ENCODE results near the gene LTBP4.

LTBP4 gene

DNA sequence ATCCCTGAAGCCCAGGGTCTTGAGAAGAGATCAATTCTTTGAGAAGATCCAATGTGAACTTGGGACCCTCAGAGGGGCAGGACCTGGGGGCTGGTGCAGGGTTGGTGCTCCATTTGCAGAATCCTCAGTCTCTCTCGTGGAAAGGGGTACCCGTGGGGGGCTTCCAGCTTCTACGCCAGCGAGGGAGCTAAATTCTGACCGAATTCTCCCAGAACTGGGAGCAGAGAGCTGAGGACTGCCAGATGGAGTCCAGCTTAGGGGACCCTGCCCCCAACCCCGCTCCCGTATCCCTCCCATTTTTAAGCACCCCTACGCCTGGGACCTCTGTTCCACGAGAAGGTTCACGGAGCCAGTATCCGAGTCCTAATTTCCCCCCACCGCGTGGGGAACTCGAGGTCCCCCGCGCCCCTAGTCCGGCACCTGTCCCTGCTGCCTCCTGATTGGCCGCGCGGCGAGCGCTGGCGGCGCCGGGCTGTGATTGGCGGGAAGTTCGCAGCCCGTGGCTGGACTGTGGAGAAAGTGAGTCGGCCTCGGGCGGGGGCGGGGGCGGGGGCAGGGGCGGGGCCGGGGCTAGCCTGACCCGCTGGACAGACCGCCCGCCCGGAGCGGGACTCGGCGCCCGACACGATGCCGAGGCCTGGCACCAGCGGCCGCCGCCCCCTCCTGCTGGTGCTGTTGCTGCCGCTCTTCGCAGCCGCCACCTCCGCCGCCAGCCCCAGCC, 4.4 kb upstream of the LTBP4 start:
- no peak for DNase-seq (ENCODE audit: low spot score)

DNA sequence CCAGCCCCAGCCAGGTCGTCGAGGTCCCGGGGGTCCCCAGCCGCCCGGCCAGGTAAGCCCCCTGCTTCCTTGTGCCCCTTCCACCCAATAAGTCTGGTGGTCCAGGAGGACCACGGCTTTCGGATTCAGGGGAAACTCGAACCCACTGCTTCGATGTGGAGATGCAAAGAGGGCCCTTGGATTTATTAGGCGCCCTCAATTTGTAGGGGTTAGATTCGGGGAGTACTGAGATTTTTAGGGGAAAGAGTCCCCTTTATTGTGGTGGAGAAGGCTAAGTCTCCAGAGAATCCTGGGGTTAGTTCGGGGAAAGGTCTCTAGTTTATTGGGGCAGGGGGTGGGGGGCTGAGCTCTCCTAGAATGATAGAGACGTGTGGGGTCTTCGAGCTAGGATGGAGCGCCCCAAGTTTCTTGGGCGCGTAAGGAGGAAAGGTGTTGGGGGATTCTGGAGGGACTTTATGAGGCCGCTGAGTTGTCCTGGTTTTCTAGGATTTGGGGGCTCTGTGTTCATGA, 3.8 kb upstream of the LTBP4 start:
- DNase-seq (ENCODE audit: low spot score), result no peak

DNA sequence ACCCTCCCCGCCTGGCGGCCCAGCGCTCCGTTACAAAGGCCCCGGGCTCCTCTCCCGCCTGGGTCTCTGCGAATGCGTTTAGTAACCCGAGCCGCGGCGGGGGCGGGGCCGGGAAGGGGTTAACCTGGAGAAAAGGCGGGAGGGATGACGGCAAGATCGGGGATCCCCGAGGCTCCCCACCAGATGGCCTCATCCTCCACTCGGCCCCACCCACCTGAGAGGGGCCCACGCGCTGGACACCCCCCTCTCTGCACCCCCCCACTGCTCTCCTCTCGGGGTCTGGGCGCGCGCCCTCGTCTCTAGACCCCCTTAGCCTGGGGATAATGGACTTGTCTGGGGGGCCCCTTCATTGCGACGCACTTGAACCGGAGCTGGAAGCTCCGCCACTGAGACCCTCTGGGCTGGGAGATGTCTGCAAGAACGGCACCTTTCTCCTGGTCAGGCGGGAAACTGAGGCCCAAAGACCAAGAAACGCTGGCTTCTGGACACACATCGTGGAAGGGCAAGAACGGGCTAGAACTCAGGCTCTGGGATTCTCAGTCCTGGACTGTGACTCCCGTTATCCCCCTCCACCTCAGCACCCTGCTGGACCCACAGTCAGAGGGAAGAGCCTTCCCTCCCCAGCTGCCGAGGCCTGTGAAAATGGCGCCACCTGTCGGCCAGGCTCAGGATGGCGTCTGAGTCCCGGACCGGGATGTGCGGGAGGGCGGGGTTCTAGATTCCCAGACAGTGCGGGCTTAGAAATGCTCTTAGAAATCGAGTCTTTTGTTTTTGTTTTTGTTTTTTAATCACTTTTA, 2.9 kb upstream of the LTBP4 start:
- DNase-seq (ENCODE audit: low spot score), result peak; percentile 79

DNA sequence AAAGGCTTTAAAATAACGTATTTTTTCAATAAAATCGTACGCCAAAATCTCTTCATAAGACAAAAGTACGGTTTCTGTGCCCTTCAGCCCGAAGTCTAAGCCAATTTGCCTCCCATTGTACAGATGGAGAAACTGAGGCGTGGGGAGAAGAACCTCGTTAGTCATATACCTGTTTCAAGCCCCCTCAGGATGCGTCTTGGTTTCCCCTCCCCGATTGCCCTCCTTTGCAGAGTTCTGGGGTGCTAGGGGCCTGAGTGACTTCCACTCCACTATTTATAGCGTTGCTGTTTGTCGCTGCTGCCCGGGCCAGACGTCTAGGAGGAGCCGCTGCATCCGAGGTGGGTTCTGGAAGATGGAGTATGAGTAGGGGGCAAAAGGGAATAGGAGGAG, 2.3 kb upstream of the LTBP4 start:
- DNase-seq (ENCODE audit: low spot score), result no peak

DNA sequence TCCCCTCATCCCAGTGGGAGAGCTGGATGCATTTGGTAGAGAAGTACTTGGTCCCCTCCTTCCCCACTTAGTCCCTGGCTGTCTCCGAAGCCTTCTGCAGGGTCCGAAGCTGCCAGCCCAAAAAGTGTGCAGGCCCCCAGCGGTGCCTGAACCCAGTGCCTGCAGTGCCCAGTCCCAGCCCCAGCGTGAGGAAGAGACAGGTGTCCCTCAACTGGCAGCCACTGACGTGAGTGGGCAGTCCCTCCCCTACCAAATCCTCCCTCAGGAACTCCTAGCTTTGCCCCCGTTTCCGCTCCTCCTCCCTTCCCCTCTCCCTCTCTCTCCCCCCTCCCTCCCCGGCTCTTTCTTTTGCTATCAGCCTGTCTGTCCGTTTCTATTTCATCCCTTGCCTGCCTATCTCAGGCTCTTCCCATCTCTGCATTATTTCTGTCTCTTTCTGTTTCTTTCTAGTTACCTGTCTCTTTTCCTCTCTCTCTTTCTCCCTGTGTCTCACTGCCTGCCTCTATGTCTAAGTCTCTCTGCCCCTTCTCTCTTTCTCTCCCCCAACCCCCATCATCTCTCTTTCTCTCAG, 1.8 kb upstream of the LTBP4 start:
- DNase-seq (ENCODE audit: low spot score), result no peak

DNA sequence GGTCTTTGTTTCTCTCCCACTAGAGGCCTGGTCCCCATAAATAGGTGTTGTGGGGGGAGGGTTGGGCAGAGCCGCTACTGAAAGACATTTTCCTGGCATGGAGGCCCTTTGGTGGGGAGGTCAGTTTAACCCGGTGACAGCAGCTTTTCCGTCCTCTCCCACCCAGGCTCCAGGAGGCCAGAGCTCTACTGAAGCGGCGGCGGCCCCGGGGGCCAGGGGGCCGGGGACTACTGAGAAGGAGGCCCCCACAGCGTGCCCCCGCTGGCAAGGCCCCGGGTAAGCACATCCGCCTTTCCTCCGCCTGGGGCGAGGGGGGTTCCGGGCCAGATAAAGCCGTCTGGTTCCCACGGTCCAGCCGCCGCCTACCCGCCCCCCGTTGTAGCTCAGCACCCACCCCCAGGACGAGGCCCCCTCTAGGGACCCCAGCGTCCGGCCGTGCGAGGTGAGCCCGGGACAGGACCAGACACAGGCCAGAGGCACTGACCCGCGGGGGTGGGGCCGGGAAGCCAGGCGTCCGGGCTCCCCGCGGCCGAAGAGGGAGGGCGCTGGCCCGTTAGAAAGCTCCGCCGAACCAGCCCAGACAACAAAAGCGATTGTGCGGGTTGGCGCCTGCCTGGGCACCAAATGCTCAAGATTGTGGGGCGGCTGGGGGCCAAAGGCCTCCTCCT, 1.1 kb upstream of the LTBP4 start:
- DNase-seq (ENCODE audit: low spot score), result no peak

DNA sequence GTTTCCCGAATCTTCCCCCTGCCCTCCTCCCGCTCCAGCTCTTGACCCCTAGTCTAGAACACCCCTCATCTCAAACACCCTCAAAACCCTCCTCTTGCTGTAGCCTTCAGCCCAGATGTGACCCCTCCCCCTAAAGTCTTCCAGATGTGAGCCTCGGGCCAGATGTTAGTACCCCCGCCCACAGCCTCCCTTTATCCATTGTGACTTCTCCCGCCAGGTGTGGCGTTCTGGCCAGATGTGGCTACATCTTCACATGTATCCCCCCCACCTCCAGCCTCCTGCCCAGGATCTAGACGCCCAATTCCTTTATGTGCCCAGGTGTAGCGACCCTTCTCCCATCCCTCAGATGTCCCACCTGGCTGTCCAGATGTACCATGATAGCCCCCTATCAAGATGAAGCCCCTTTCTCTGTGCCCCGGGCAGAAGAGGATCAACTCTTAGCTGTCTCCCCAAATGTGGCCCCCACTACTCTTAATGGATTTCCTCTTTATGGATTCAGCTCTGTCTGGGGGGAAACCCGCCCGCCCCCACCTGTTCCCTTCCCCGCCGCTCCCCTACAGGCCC, 517 bp upstream of the LTBP4 start:
- DNase-seq (ENCODE audit: low spot score), result no peak

DNA sequence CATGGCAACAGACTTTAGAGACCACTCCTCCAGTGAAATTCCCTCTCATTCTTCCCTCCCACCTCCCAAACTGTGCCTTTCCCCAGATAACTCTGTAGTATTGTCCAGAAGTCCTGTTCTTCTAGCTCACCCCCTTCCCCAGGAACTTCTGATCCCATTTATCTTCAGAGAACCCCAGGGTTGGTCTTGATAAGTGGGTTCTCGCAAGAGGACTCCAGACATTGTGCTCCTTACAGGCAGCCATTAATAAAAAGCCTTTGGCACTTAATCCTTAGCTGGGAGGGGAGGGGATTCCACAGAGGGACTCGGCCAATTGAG, 1.9 kb downstream of the LTBP4 start:
- no peak for DNase-seq (ENCODE audit: low spot score)

DNA sequence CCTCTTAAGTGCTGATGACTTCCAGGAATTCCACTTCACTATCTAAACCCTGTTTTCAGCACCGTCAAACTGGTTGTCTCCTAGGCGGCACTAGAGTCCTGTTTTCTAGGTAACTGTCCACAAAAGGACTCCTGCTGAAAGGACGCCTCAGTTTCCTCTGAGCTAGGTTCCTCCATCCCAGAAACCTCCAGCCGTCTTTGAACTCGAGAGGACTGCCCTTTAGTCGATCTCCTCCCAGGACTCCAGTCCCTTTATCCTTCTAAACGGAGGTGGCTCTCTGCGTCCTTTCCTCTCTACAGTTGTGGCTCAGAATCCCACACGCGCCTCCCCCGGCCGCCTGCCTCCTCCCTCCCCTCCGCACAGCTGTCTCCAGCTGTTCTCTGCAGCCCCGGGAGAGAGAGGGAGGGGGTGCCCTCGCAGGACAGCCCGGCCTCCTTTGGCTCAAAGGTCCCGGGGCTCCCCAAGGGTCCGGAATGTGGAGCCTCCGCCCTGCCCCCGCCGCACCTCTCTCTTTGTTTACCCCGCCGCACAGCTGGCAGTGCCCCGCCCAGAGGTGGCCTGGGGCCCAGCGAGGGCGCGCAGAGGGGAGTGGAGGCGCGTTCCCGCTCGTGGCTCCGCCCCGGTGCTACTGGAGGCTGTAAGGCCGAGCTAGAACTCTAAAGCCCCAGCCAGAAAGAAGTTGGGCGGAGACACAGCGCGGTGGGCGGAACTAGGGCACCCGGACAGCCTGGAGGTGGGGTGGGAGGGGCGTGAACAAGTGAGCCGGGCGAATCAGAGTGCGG, 2.4 kb downstream of the LTBP4 start:
- peak; percentile 85 for DNase-seq (ENCODE audit: low spot score)

DNA sequence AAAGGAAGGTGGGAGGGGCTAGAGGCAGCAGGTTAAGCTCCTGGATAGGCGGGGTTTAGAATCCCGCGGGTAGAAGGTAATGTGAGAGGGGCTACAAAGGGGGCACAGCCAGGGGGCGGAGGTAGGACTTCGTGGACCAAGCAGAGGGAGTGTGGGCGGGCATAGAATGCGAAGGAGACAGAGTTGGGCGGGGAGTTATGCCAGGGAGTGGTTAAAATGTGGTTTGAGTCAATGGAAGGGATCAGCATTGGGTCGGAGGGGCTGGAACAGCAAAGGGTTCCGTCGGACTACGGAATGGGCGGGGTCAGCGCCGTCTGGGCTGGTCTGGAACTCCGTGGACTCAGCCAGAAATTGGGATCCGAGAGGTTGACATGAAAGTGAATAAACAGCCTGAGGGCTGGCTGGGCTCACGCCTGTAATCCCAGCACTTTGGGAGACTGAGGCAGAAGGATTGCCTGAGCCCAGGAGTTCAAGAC, 3.0 kb downstream of the LTBP4 start:
- no peak for DNase-seq (ENCODE audit: low spot score)

DNA sequence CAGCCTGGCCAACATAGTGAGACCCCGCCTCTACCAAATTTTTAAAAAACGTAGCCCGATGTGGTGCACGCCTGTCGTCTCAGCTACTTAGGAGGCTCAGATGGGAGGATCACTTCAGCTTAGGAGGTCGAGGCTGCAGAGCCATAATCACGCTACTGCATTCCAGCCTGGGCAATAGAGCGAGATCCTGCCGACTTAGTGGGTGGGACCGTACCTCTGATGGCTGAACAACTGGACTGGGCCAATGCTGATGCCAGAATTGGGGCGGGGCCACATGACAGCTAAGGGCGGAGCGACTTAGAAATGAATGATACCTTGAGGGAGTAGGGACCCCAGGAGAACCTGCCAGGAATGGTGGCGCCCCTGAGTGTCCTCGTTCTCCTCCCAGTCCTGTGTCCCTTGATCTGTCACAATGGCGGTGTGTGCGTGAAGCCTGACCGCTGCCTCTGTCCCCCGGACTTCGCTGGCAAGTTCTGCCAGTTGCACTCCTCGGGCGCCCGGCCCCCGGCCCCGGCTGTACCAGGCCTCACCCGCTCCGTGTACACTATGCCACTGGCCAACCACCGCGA, 3.6 kb downstream of the LTBP4 start:
- DNase-seq (ENCODE audit: low spot score), result no peak

DNA sequence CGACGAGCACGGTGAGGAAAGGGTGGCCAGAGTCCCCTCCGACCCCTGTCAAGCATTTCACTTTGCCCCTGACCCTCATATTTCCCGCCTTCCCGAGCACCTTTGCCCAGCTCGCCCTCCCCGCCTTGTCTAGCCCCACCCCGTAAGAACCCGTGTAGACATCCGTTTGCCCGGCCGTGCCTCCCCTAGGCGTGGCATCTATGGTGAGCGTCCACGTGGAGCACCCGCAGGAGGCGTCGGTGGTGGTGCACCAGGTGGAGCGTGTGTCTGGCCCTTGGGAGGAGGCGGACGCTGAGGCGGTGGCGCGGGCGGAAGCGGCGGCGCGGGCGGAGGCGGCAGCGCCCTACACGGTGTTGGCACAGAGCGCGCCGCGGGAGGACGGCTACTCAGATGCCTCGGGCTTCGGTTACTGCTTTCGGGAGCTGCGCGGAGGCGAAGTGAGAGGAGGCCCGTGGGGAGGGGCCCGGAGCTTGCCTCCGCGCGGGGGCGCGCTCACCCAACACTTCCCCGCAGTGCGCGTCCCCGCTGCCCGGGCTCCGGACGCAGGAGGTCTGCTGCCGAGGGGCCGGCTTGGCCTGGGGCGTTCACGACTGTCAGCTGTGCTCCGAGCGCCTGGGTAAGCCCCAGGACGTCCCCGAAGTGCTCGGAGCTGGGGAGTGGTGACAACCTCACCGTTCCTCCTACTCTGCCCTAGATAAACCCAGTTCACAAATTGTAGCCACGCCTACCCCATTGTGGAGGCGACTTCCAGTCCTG, 4.2 kb downstream of the LTBP4 start:
- no peak for DNase-seq (ENCODE audit: low spot score)

DNA sequence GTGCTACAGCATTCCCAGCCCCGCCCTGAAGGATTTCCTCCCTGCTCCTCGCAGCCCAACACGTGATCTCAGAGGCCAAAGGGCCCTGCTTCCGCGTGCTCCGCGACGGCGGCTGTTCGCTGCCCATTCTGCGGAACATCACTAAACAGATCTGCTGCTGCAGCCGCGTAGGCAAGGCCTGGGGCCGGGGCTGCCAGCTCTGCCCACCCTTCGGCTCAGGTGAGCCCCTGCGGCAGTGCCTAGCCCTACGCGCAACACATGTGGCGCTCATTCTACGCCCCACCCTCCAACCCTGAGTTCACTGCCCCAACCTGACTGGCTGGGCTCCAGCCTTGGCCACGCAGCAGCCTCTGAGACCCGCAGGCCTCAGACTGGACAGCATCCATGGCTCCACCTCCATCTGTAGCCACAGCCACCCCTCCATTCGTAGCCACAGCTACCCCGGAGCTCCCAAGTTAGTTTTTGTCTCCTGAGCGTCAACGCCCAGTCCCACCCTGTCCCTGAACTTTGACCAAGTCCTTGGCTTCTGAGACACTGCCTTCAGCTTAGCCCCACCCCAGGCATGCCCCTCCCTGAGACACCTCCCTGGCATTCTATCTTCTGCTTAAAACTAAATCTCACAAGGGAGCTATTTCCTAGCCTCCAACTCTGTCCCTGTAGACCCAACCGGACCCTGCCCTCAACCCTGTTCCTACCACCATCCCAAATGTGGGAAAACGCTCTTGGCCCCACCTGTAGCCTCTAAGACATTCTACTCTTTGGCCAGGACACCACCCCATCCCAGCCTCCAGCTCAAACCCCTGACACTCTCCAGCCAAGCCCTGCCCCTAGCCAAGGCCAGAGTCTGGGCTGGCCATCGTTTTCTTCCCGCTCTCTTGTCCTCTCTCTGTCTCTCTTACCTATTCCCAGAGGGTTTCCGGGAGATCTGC, 6.4 kb downstream of the LTBP4 start:
- DNase-seq (ENCODE audit: low spot score), result no peak

DNA sequence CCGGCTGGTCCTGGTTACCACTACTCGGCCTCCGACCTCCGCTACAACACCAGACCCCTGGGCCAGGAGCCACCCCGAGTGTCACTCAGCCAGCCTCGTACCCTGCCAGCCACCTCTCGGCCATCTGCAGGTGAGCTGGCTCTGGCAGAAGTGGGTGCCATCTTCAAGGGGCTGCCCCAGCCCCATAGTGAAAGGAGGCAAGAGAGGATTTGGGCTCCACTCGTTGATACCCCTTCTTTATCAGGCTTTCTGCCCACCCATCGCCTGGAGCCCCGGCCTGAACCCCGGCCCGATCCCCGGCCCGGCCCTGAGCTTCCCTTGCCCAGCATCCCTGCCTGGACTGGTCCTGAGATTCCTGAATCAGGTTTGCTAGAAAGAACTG, 7.1 kb downstream of the LTBP4 start:
- no peak for DNase-seq (ENCODE audit: low spot score)

DNA sequence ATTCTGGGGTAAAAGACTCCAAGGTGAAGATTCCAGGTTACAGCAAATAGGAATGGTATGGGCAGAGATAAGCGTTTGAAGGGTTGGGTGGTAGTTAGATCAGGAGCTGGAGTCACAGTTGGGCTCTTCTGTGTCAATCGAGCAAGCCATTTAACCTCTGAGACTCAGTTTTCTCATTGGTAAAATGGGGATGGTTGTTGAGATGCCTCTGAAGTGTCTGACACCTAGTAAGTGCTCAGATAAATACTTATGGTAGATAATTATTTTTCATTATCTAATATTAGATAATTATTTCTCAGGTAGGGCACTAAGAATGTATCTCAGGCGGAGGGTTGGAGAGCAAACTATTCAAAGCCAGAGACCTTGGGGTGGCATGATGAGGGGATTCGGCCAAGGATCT, 7.8 kb downstream of the LTBP4 start:
- DNase-seq (ENCODE audit: low spot score), result no peak

DNA sequence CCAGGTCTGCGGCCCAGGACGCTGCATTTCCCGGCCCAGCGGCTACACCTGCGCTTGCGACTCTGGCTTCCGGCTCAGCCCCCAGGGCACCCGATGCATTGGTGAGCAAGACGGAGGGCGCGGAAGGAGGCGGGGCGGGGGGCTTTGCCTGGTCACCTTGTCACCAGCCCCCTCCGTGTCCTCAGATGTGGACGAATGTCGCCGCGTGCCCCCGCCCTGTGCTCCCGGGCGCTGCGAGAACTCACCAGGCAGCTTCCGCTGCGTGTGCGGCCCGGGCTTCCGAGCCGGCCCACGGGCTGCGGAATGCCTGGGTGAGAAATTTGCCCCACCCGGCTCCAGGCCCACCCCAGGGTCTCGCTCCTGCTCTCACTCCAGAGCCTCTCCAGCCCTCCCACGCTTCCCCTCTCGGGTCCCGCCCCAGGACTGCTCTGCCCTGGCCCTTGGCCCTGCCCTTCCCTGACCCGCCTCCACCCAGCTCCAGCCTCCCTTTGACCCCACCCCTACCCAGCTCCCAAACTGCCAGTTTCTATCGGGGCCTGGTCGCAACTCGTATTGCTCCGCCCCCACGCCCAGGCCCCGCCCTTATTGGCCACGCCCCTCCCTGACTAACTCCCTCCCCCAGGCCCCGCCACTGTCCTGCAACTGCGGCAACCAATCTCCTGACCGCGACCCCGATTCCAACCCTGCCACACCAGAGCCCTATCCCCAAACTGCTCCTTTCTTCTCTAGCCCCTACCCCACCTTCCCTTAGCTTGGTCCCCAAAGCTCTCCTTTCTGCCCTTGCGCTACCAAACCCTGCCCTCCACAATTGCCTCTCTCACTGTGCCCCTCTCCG, 8.6 kb downstream of the LTBP4 start:
- DNase-seq (ENCODE audit: low spot score), result no peak

DNA sequence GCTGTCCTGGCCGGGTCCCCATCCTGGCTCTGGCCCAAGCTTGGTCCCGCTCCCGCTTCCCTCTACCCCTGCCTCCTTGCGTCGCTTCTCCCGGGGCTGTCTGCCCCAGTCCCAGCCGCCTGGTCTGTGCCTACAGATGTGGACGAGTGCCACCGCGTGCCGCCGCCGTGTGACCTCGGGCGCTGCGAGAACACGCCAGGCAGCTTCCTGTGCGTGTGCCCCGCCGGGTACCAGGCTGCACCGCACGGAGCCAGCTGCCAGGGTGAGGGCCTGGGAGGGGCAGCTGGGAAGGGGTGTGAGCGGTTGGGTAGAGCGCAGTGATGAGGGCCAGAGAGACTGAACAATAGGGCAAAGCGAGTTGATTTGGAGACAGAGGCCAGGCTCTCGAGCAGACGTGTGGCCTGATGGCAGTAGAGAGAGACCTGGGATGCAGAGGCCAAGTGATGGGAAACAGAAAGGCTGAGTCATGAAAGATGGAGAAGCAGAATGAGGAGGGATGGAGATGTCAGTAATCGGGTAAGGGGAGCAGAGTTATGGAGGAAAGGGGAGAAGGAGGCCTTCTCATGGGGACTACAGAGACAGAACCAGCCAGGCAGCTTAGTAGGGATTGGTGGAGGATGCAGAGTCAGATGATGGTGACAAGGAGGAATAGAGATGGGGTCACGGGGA, 9.4 kb downstream of the LTBP4 start:
- DNase-seq (ENCODE audit: low spot score), result no peak

DNA sequence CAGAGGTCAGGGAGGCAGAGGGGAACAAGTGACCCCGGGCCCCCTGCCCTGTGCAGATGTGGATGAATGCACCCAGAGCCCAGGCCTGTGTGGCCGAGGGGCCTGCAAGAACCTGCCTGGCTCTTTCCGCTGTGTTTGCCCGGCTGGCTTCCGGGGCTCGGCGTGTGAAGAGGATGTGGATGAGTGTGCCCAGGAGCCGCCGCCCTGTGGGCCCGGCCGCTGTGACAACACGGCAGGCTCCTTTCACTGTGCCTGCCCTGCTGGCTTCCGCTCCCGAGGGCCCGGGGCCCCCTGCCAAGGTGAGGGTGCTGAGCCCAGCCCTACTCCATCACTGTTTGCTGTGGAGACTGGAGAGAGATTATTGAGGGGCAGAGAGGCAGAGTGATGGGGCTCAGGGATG, 9.9 kb downstream of the LTBP4 start:
- no peak for DNase-seq (ENCODE audit: low spot score)
